K562 (cell line): Measurements from ENCODE around the gene TIGIT. TPM values are rescaled to one million over a fixed set of nuclear protein-coding genes. Genes with fewer than 3 reads are reported as not detected.

Experiments
- ATAC-seq: fragments of 200-7000 bp; cut with Tn5 transposase; 3 replicates; pipeline ENCODE4 v1.9.1; 2020; ENCODE audit warnings: moderate library complexity
- BruUV-seq: library from RNA; stranded (reverse); fragments of 400-500 nt; replicated peaks from 2 replicates; lab custom pipeline; 2021; lab: Mats Ljungman, UMichigan
- CTCF ChIA-PET: fragments of 300-600 bp; formaldehyde crosslinking; extraction: SDS; loops from one replicate; lab custom pipeline; 2021; ENCODE audit warnings: low intra/inter-chr PET ratio; lab: Yijun Ruan, JAX
- POLR2A ChIA-PET: fragments of 300-600, 350-650 bp; sonication (Branson Sonifier 250); formaldehyde crosslinking; extraction: SDS; loops from one replicate; lab custom pipeline; 2021; ENCODE audit warnings: antibody characterized with exemption, inconsistent platforms; lab: Yijun Ruan, JAX
- DNase-seq, 4 experiments: peaks; one replicate each; pipeline versions ENCODE4 v3.0.0 to v3.0.0-alpha.2; 2011 to 2018; ENCODE audit warnings: low spot score in 3 of 4, mixed read lengths in 3 of 4; ENCODE audit errors: extremely low read depth in 1 of 4
- FAIRE-seq: peaks from 2 replicates; lab custom pipeline; 2011; peaks lifted over from hg19 to GRCh38; lab: Jason Lieb, UNC
- H2AFZ ChIP-seq: 2 replicates; pipeline ENCODE4 v1.6.0; 2011; ENCODE audit warnings: low read depth, low read length, control low read depth, inconsistent platforms
- H3K27ac ChIP-seq: fragments of 200-600 bp; 3 replicates; pipeline ENCODE4 v1.8.0; 2011; ENCODE audit warnings: low read depth, mild to moderate bottlenecking, control low read depth, inconsistent platforms, low read length, moderate library complexity, mixed read lengths; ENCODE audit errors: extremely low read depth
- H3K27me3 ChIP-seq, 2 experiments: fragments of 300-600 bp in 1 of 2; 2 replicates in 1 of 2; 3 replicates in 1 of 2; pipeline versions ENCODE4 v1.6.0 to v1.8.0; 2011; ENCODE audit warnings: inconsistent platforms in 2 of 2, low read length in 2 of 2, mild to moderate bottlenecking in 1 of 2, mixed read lengths in 1 of 2, moderate library complexity in 1 of 2; ENCODE audit not compliant: control insufficient read depth in 2 of 2, insufficient read depth in 2 of 2
- H3K36me3 ChIP-seq: fragments of 300-600 bp; 3 replicates; pipeline ENCODE4 v1.8.0; 2011; ENCODE audit warnings: mild to moderate bottlenecking, low read length, inconsistent platforms; ENCODE audit not compliant: control insufficient read depth, insufficient read depth
- H3K4me1 ChIP-seq, 2 experiments: fragments of 200-600 bp in 1 of 2; replicated peaks in 1 of 2; 2 replicates in 1 of 2; 3 replicates in 1 of 2; pipeline versions ENCODE4 v1.5.1 to v1.8.0; 2011; ENCODE audit warnings: inconsistent platforms in 2 of 2, low read length in 2 of 2, mild to moderate bottlenecking in 1 of 2, mixed read lengths in 1 of 2, moderate library complexity in 1 of 2; ENCODE audit not compliant: control insufficient read depth in 2 of 2, insufficient read depth in 2 of 2
- H3K4me2 ChIP-seq: 2 replicates; pipeline ENCODE4 v1.6.1; 2011; ENCODE audit warnings: low read length, control low read depth, inconsistent platforms, mixed read lengths; ENCODE audit not compliant: insufficient read depth
- H3K4me3 ChIP-seq: fragments of 200-600 bp; sonication (generic), shearing (Covaris generic); 2 replicates; pipeline ENCODE4 v1.5.1; 2016; ENCODE audit warnings: control low read depth, inconsistent platforms
- H3K79me2 ChIP-seq: fragments of 200-600 bp; 3 replicates; pipeline ENCODE4 v1.8.0; 2011; ENCODE audit warnings: low read length, inconsistent platforms; ENCODE audit not compliant: control insufficient read depth, insufficient read depth
- H3K9ac ChIP-seq, 2 experiments: 2 replicates each; pipeline versions ENCODE4 v1.6.0 to v1.6.1; 2011; ENCODE audit warnings: low read depth in 2 of 2, low read length in 2 of 2, control low read depth in 1 of 2, inconsistent platforms in 1 of 2, mild to moderate bottlenecking in 1 of 2, mixed read lengths in 1 of 2; ENCODE audit not compliant: insufficient read depth in 1 of 2
- H3K9me1 ChIP-seq: one replicate; pipeline ENCODE4 v1.6.0; 2011; ENCODE audit warnings: inconsistent platforms, mild to moderate bottlenecking, low read length, moderate library complexity; ENCODE audit not compliant: control insufficient read depth, insufficient read depth
- H3K9me3 ChIP-seq: replicated peaks from 2 replicates; pipeline ENCODE4 v1.5.1; 2011; ENCODE audit warnings: low read depth, low read length, inconsistent platforms; ENCODE audit not compliant: control insufficient read depth, insufficient read depth
- H4K20me1 ChIP-seq: replicated peaks from 2 replicates; pipeline ENCODE4 v1.6.1; 2011; ENCODE audit warnings: low read length, inconsistent platforms, mixed read lengths; ENCODE audit not compliant: control insufficient read depth, insufficient read depth
- CAMTA2 ChIP-seq: fragments of 250-450 bp; sonication (Bioruptor Pico); conservative IDR thresholded peaks from 2 replicates; pipeline ENCODE4 v1.5.1; 2022
- CREBBP ChIP-seq: IDR thresholded peaks from one replicate; pipeline ENCODE4 v1.6.1; 2012; ENCODE audit warnings: low read depth, mild to moderate bottlenecking, control low read depth, inconsistent platforms, low read length
- DMBX1 ChIP-seq: fragments of 250-450 bp; sonication (Bioruptor Pico); IDR thresholded peaks from 2 replicates; pipeline ENCODE4 v1.8.0; 2022; ENCODE audit warnings: inconsistent platforms, mild to moderate bottlenecking, moderate library complexity, borderline replicate concordance
- ID3 ChIP-seq, 2 experiments: fragments of 250-450 bp in 1 of 2; fragments of 450-650 bp in 1 of 2; sonication (Bioruptor Pico) in 1 of 2; IDR thresholded peaks; 2 replicates each; pipeline versions ENCODE4 v1.6.1 to v1.8.0; 2016 to 2021; ENCODE audit warnings: mild to moderate bottlenecking in 2 of 2, moderate library complexity in 2 of 2, missing compliant biosample characterization in 1 of 2, missing genetic modification characterization in 1 of 2
- NUFIP1 ChIP-seq: fragments of 450-650 bp; IDR thresholded peaks from 2 replicates; pipeline ENCODE4 v1.6.1; 2018; ENCODE audit not compliant: partially characterized antibody
- POLR2G ChIP-seq: fragments of 200-400 bp; formaldehyde crosslinking; IDR thresholded peaks from 2 replicates; pipeline ENCODE4 v1.6.1; 2017; ENCODE audit warnings: low read depth, mild to moderate bottlenecking, antibody characterized with exemption, low read length, moderate library complexity
- SETDB1 ChIP-seq: IDR thresholded peaks from one replicate; pipeline ENCODE4 v1.6.1; 2012; ENCODE audit warnings: low read length, control low read depth, inconsistent platforms
- TBL1XR1 ChIP-seq, 2 experiments: IDR thresholded peaks; 2 replicates each; pipeline ENCODE4 v1.6.1; 2012; ENCODE audit warnings: improper control_type of control experiment in 2 of 2, low read length in 2 of 2, mild to moderate bottlenecking in 1 of 2
- TOE1 ChIP-seq, 2 experiments: fragments of 450-650 bp in 1 of 2; sonication (generic) in 1 of 2; formaldehyde crosslinking in 1 of 2; IDR thresholded peaks; 2 replicates each; pipeline versions ENCODE4 v1.7.1 to v1.8.0; 2016 to 2022; ENCODE audit warnings: borderline replicate concordance in 2 of 2, mild to moderate bottlenecking in 2 of 2, antibody characterized with exemption in 1 of 2, inconsistent platforms in 1 of 2, low read depth in 1 of 2, missing genetic modification reagents in 1 of 2, moderate library complexity in 1 of 2
- ZNF398 ChIP-seq: fragments of 250-450 bp; sonication (Bioruptor Pico); IDR thresholded peaks from 2 replicates; pipeline ENCODE4 v1.8.0; 2021; ENCODE audit warnings: moderate library complexity, mild to moderate bottlenecking, inconsistent platforms
- ZSCAN29 ChIP-seq: fragments of 450-650 bp; IDR thresholded peaks from 2 replicates; pipeline ENCODE4 v1.6.1; 2017
- WGBS: fragments of 100-300 bp; shearing (Covaris generic); methylation state at CpG from one replicate; pipeline ENCODE4 v1.1.6; 2016; ENCODE audit warnings: low coverage, mixed read lengths; ENCODE audit not compliant: insufficient coverage; ENCODE audit errors: missing lambda C conversion rate; 5-methylcytosine and 5-hydroxymethylcytosine counted together
- in situ Hi-C: fragments of 300-500 bp; cut with MboI; formaldehyde crosslinking; loops from 4 replicates; pipeline ENCODE4 v1.15.0; 2018; ENCODE audit warnings: inconsistent platforms, mixed read lengths
- intact Hi-C: fragments of 100-400 bp; cut with micrococcal nuclease; formaldehyde crosslinking; loops from 2 replicates; pipeline ENCODE4 v1.14.2; 2022
- polyA plus RNA-seq, 8 experiments: library from polyadenylated mRNA; depleted of rRNA in 4 of 8; stranded (reverse) in 5 of 8; unstranded in 3 of 8; fragments of >200 nt; fragmentation: Nextera tagmentation in 2 of 8; fragmentation: Illumina TruSeq in 1 of 8; extraction: Ambion mirVana in 2 of 8; extraction: Trizol in 1 of 8; gene quantifications; 2 replicates each; pipeline versions ENCODE4 v1.2.1 to v1.2.3, GENCODE V29; 2011 to 2014; ENCODE audit warnings: inconsistent platforms in 1 of 8, missing spikeins in 1 of 8
- total RNA-seq, 7 experiments: library from RNA; depleted of rRNA in 6 of 7; stranded (reverse); fragments of >200 nt in 6 of 7; fragmentation: Illumina TruSeq in 2 of 7; extraction: Trizol in 2 of 7; gene quantifications; 2 replicates each; pipeline versions ENCODE4 v1.2.1 to v1.2.3, GENCODE V29; 2011 to 2021; ENCODE audit warnings: low replicate concordance in 1 of 7

TIGIT gene
- total and polyA plus RNA-seq, 9 of the 15 experiments (the other 6 are each of a cell fraction or from before 2014, with no cell fraction given): 0.11 TPM; not detected in 8

GRCh38 chr3:114272271-114272670 lies 21.6 kb upstream of the TIGIT start:
- in situ Hi-C loops: no loop called here
- WGBS: 0% methylated on average over 1 of the region's 1 CpG
- intact Hi-C loops: no loop called here
- ATAC-seq (no peak), FAIRE-seq (no peak), DNase-seq (no peak)
- BruUV-seq: no TSS peak
- POLR2A ChIA-PET: no interaction called here
- TF ChIP-seq CAMTA2 (CRISPR knock-in tag) (no peak), SETDB1 (no peak), NUFIP1 (no peak), ID3 (CRISPR knock-in tag; IDR thresholded peaks at IDR 0.05) (no peak), ID3 (tag; IDR thresholded peaks at IDR 0.05) (no peak), ZSCAN29 (no peak), TOE1 (IDR thresholded peaks at IDR 0.05; ENCODE audit: borderline replicate concordance) (no peak), TOE1 (CRISPR knock-in tag; IDR thresholded peaks at IDR 0.05; ENCODE audit: borderline replicate concordance, low read depth) (no peak), ZNF398 (no peak), CREBBP (no peak), TBL1XR1 (IDR thresholded peaks at IDR 0.05; ENCODE audit: low read length in 2 of 2) (no peak), DMBX1 (CRISPR knock-in tag) (no peak), POLR2G (no peak)
- Histone ChIP-seq H3K9me3 (no peaks in the 10 kb centered on the region), H3K36me3 (no peaks in the 10 kb centered on the region), H2AFZ (no peak overlapping the region), H3K79me2 (no peaks in the 10 kb centered on the region), H3K9ac (no peak overlapping the region), H3K27ac (no peak overlapping the region), H3K4me3 (no peak overlapping the region), H3K27me3 (no peaks in the 10 kb centered on the region), H3K4me2 (no peak overlapping the region), H3K9me1 (no peaks in the 10 kb centered on the region), H4K20me1 (no peaks in the 10 kb centered on the region), H3K4me1 (no peaks in the 10 kb centered on the region)
- CTCF ChIA-PET: no interaction called here
